PC-3 (cell line): ENCODE data around the gene LDLRAD1.

Source experiments
- CTCF ChIP-seq: fragments of 300-600 bp; sonication (generic); conservative IDR thresholded peaks from 2 replicates; pipeline ENCODE4 v1.5.1; 2017; ENCODE audit warnings: antibody characterized with exemption, low read depth, mild to moderate bottlenecking, low read length
- EZH2 ChIP-seq: fragments of 300-600 bp; sonication (generic); IDR thresholded peaks from one replicate; pipeline ENCODE4 v1.6.1; 2017; ENCODE audit warnings: antibody characterized with exemption, mild to moderate bottlenecking, low read length; ENCODE audit not compliant: unreplicated experiment
- EZH2phosphoT487 ChIP-seq: fragments of 300-600 bp; sonication (generic); IDR thresholded peaks from 2 replicates; pipeline ENCODE4 v1.6.1; 2018; ENCODE audit warnings: mild to moderate bottlenecking, antibody characterized with exemption, low read length, borderline replicate concordance

- no peak for TF ChIP-seq CTCF
- no peak for TF ChIP-seq EZH2
- no peak for TF ChIP-seq EZH2phosphoT487
Measured at GRCh38 chr1:54018635-54019034, 649 bp upstream of the LDLRAD1 start.
